Spleen (tissue), 7 donors: Measurements from ENCODE around the gene TBC1D22A.

Experiments
- CTCF ChIP-seq, 11 experiments: fragments of 200-600 bp in 7 of 11; fragments of 450-650 bp in 4 of 11; sonication (generic) in 4 of 11; IDR thresholded peaks in 8 of 11; conservative IDR thresholded peaks in 3 of 11; 1 replicate in 7 of 11; 2 replicates in 4 of 11; pipeline versions ENCODE4 v1.4.0 to v1.8.0; 2016 to 2021; ENCODE audit warnings: antibody characterized with exemption in 11 of 11, inconsistent platforms in 4 of 11, mild to moderate bottlenecking in 1 of 11
- POLR2A ChIP-seq, 3 donors: fragments of 450-650 bp; IDR thresholded peaks; one replicate each; pipeline ENCODE4 v1.5.1; 2017; ENCODE audit warnings: antibody characterized with exemption in 3 of 3, mild to moderate bottlenecking in 1 of 3
- donor health status: DM: no; HTN: no; CAD: no; lungs with moderate emphysema.
- donor health status: DM: no; HTN: no; CAD: no.
- donor health status: DM: no; HTN: no; CAD: no.

- TF ChIP-seq CTCF (IDR thresholded peaks at IDR 0.05 in 8 of 11, conservative IDR thresholded peaks at IDR 0.05 in 3 of 11) = no peak
- no peak for TF ChIP-seq POLR2A (IDR thresholded peaks at IDR 0.05)
These were observed 294.5 kb downstream of the TBC1D22A start for GRCh38 chr22:47056776-47057470.
